Astrocyte (in vitro differentiated cells and primary cell): ENCODE results near the gene ZNF407. TPM values are rescaled to one million over a fixed set of nuclear protein-coding genes. Genes with fewer than 3 reads are reported as not detected.

Experiments used
- DNase-seq: peaks from one replicate; pipeline ENCODE4 v3.0.0-alpha.2; 2010; ENCODE audit warnings: low read depth
- FAIRE-seq: peaks from 2 replicates; lab custom pipeline; 2011; peaks lifted over from hg19 to GRCh38; lab: Jason Lieb, UNC
- H2AFZ ChIP-seq: 2 replicates; pipeline ENCODE4 v1.6.0; 2012; ENCODE audit warnings: low read depth, low read length, inconsistent platforms
- H3K27ac ChIP-seq: 2 replicates; pipeline ENCODE4 v1.5.1; 2011; ENCODE audit warnings: low read depth, low read length, inconsistent platforms
- H3K27me3 ChIP-seq: 2 replicates; pipeline ENCODE4 v1.6.0; 2011; ENCODE audit warnings: low read length, inconsistent platforms; ENCODE audit not compliant: insufficient read depth
- H3K36me3 ChIP-seq: 2 replicates; pipeline ENCODE4 v1.5.1; 2011; ENCODE audit warnings: low read length, inconsistent platforms; ENCODE audit not compliant: insufficient read depth
- H3K4me1 ChIP-seq: 2 replicates; pipeline ENCODE4 v1.5.1; 2011; ENCODE audit warnings: low read length, inconsistent platforms; ENCODE audit not compliant: insufficient read depth
- H3K4me2 ChIP-seq: 2 replicates; pipeline ENCODE4 v1.6.0; 2012; ENCODE audit warnings: low read length, inconsistent platforms
- H3K4me3 ChIP-seq: 2 replicates; pipeline ENCODE4 v1.5.1; 2011; ENCODE audit warnings: low read depth, mild to moderate bottlenecking, low read length, inconsistent platforms; ENCODE audit not compliant: insufficient read depth
- H3K79me2 ChIP-seq: 2 replicates; pipeline ENCODE4 v1.6.0; 2012; ENCODE audit warnings: mild to moderate bottlenecking, low read length, inconsistent platforms; ENCODE audit not compliant: insufficient read depth
- H3K9ac ChIP-seq: 2 replicates; pipeline ENCODE4 v1.6.0; 2012; ENCODE audit warnings: mild to moderate bottlenecking, low read length, inconsistent platforms
- H3K9me3 ChIP-seq: 2 replicates; pipeline ENCODE4 v1.5.1; 2012; ENCODE audit warnings: low read depth, mild to moderate bottlenecking, low read length, inconsistent platforms; ENCODE audit not compliant: insufficient read depth
- H4K20me1 ChIP-seq: 2 replicates; pipeline ENCODE4 v1.6.0; 2012; ENCODE audit warnings: low read length, inconsistent platforms; ENCODE audit not compliant: insufficient read depth
- H3K27ac Mint-ChIP-seq: one replicate; pipeline ENCODE4 v1.8.0; 2021; ENCODE audit warnings: mild to moderate bottlenecking, mixed read lengths; ENCODE audit not compliant: unreplicated experiment
- H3K27me3 Mint-ChIP-seq: one replicate; pipeline ENCODE4 v1.8.0; 2021; ENCODE audit warnings: low read depth, mixed read lengths; ENCODE audit not compliant: unreplicated experiment
- H3K36me3 Mint-ChIP-seq: one replicate; pipeline ENCODE4 v1.8.0; 2021; ENCODE audit warnings: low read depth, mixed read lengths; ENCODE audit not compliant: unreplicated experiment
- H3K4me1 Mint-ChIP-seq: one replicate; pipeline ENCODE4 v1.8.0; 2021; ENCODE audit warnings: low read depth, mixed read lengths; ENCODE audit not compliant: unreplicated experiment
- H3K4me3 Mint-ChIP-seq: one replicate; pipeline ENCODE4 v1.8.0; 2021; ENCODE audit warnings: mild to moderate bottlenecking, moderate library complexity, mixed read lengths; ENCODE audit not compliant: unreplicated experiment
- H3K9me3 Mint-ChIP-seq: one replicate; pipeline ENCODE4 v1.8.0; 2021; ENCODE audit warnings: mild to moderate bottlenecking, mixed read lengths; ENCODE audit not compliant: unreplicated experiment
- EZH2 ChIP-seq: IDR thresholded peaks from 2 replicates; pipeline ENCODE4 v1.6.1; 2012; ENCODE audit warnings: mild to moderate bottlenecking, low read length, inconsistent platforms; ENCODE audit not compliant: insufficient read depth
- total RNA-seq: library from RNA; stranded (reverse); gene quantifications from 2 replicates; pipeline ENCODE4 v1.2.1, GENCODE V29; 2021
- TF ChIP-seq, protein P1 (sequence below): IDR thresholded peaks from 2 replicates; pipeline ENCODE4 v1.5.1; 2011; ENCODE audit warnings: low read depth, mild to moderate bottlenecking, inconsistent platforms, low read length, moderate library complexity; ENCODE audit not compliant: insufficient read depth

ZNF407 gene
- total RNA-seq, 1 donor from 2014 or later: 13.8 TPM

DNA sequence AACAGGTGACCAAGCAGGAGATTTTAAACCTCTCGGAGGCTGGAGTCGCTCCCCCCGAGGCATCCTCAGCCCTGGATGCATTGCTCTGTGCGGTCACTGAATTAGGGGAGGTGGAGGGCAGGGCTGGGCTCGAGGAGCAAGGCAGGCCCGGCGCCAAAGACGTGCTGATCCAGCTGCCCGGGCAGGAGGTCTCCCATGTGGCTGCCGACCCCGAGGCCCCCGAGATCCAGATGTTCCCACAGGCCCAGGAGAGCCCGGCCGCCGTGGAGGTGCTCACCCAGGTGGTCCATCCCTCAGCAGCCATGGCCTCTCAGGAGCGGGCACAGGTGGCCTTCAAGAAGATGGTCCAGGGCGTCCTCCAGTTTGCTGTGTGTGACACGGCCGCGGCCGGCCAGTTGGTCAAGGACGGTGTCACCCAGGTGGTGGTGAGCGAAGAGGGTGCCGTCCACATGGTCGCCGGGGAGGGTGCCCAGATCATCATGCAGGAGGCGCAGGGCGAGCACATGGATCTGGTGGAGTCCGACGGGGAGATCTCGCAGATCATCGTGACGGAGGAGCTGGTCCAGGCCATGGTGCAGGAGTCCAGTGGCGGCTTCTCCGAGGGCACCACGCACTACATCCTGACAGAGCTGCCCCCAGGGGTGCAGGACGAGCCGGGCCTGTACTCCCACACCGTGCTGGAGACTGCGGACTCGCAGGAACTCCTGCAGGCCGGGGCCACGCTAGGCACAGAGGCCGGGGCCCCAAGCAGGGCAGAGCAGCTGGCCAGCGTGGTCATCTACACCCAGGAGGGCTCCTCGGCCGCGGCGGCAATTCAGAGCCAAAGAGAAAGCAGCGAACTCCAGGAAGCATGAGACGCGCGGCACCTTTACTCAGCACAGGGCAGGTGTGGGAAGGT, 466.2 kb downstream of the ZNF407 start:
- H4K20me1 ChIP-seq: no peaks in the 10 kb centered on the region
- no peak for FAIRE-seq
- no peak overlapping the region for H3K4me3 ChIP-seq
- no peaks in the 10 kb centered on the region for H3K27me3 ChIP-seq
- no peak overlapping the region for H2AFZ ChIP-seq
- no peak for DNase-seq
- H3K4me3 Mint-ChIP-seq: no peak overlapping the region
- no peak overlapping the region for H3K27ac Mint-ChIP-seq
- H3K9me3 Mint-ChIP-seq: peaks cover 2% of the 10 kb centered on the region
- peaks cover 8% of the 10 kb centered on the region for H3K36me3 Mint-ChIP-seq
- peaks cover 3% of the 10 kb centered on the region for H3K27me3 Mint-ChIP-seq
- no peak overlapping the region for H3K4me2 ChIP-seq
- TF ChIP-seq EZH2: no peak
- TF ChIP-seq, protein P1, sequence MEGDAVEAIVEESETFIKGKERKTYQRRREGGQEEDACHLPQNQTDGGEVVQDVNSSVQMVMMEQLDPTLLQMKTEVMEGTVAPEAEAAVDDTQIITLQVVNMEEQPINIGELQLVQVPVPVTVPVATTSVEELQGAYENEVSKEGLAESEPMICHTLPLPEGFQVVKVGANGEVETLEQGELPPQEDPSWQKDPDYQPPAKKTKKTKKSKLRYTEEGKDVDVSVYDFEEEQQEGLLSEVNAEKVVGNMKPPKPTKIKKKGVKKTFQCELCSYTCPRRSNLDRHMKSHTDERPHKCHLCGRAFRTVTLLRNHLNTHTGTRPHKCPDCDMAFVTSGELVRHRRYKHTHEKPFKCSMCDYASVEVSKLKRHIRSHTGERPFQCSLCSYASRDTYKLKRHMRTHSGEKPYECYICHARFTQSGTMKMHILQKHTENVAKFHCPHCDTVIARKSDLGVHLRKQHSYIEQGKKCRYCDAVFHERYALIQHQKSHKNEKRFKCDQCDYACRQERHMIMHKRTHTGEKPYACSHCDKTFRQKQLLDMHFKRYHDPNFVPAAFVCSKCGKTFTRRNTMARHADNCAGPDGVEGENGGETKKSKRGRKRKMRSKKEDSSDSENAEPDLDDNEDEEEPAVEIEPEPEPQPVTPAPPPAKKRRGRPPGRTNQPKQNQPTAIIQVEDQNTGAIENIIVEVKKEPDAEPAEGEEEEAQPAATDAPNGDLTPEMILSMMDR: no peak
- H3K4me1 ChIP-seq: no peaks in the 10 kb centered on the region
- H3K27ac ChIP-seq: no peak overlapping the region
- H3K9ac ChIP-seq: no peak overlapping the region
- H3K79me2 ChIP-seq: no peaks in the 10 kb centered on the region
- no peaks in the 10 kb centered on the region for H3K9me3 ChIP-seq
- no peaks in the 10 kb centered on the region for H3K36me3 ChIP-seq
- H3K4me1 Mint-ChIP-seq: no peaks in the 10 kb centered on the region

DNA sequence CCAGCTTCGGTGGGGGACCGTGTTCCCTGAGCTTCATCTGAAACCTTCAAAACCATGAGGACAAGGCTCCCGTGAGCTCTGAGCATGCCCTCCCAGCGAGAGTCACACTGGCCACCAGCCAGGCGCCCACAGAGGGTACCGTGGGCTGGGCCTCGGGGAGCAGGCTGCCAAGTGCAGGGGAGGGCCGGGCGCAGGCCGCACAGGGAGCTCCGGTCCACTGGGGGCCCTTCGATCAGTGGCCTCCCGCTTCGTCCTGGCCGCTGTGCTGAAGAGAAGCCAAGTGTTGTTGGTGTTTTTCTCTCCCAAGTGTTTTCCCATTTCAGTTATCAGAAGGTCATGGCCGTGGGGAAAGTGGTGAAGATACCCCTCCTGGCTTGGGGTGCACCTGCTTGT, 466.8 kb downstream of the ZNF407 start:
- H3K27ac ChIP-seq: no peak overlapping the region
- no peaks in the 10 kb centered on the region for H3K4me1 Mint-ChIP-seq
- peaks cover 5% of the 10 kb centered on the region for H3K36me3 Mint-ChIP-seq
- H2AFZ ChIP-seq: no peak overlapping the region
- H3K79me2 ChIP-seq: no peaks in the 10 kb centered on the region
- H3K9ac ChIP-seq: no peak overlapping the region
- H3K4me3 Mint-ChIP-seq: no peak overlapping the region
- no peak for FAIRE-seq
- no peaks in the 10 kb centered on the region for H3K36me3 ChIP-seq
- no peaks in the 10 kb centered on the region for H4K20me1 ChIP-seq
- no peak overlapping the region for H3K27ac Mint-ChIP-seq
- peaks cover 3% of the 10 kb centered on the region for H3K27me3 Mint-ChIP-seq
- peaks cover 2% of the 10 kb centered on the region for H3K9me3 Mint-ChIP-seq
- H3K4me2 ChIP-seq: no peak overlapping the region
- no peak for TF ChIP-seq EZH2
- TF ChIP-seq, protein P1: no peak
- H3K27me3 ChIP-seq: no peaks in the 10 kb centered on the region
- H3K4me3 ChIP-seq: no peak overlapping the region
- DNase-seq: no peak
- no peaks in the 10 kb centered on the region for H3K9me3 ChIP-seq
- H3K4me1 ChIP-seq: no peaks in the 10 kb centered on the region
